C4-2B (cell line): ENCODE data around the gene KCNJ6.

Experiments used
- CTCF ChIP-seq: fragments of 450-650 bp; conservative IDR thresholded peaks from 2 replicates; pipeline ENCODE4 v1.5.1; 2017; ENCODE audit warnings: mild to moderate bottlenecking
- ZFX ChIP-seq: fragments of 450-650 bp; IDR thresholded peaks from 2 replicates; pipeline ENCODE4 v1.6.1; 2017

GRCh38 chr21:37700641-37701202, 215.5 kb downstream of the KCNJ6 start:
- TF ChIP-seq CTCF: peak; percentile 82
- TF ChIP-seq ZFX: no peak
